Caco-2 (cell line): Measurements from ENCODE around the gene TTC33. TPM values are rescaled to one million over a fixed set of nuclear protein-coding genes. Genes with fewer than 3 reads are reported as not detected.

ENCODE experiments used
- BruUV-seq: library from RNA; stranded (reverse); fragments of 400-500 nt; replicated peaks from 2 replicates; lab custom pipeline; 2021; lab: Mats Ljungman, UMichigan
- CTCF ChIA-PET: fragments of 300-600 bp; sonication (Branson Sonifier 250); formaldehyde crosslinking; loops from one replicate; lab custom pipeline; 2022; ENCODE audit warnings: antibody characterized with exemption; lab: Charles Lee
- POLR2A ChIA-PET: fragments of 300-600 bp; sonication (Branson Sonifier 250); formaldehyde crosslinking; loops from one replicate; lab custom pipeline; 2022; ENCODE audit warnings: antibody characterized with exemption; lab: Charles Lee
- DNase-seq, 2 experiments: peaks; one replicate each; pipeline versions ENCODE4 v3.0.0 to v3.0.0-alpha.2; 2020 to 2022
- H3K27me3 ChIP-seq: replicated peaks from 2 replicates; pipeline ENCODE4 v1.6.0; 2011; ENCODE audit warnings: low read length; ENCODE audit not compliant: control insufficient read depth, insufficient read depth
- H3K36me3 ChIP-seq: 2 replicates; pipeline ENCODE4 v1.5.1; 2011; ENCODE audit warnings: low read length; ENCODE audit not compliant: control insufficient read depth, insufficient read depth
- H3K4me1 ChIP-seq: fragments of 250-450 bp; sonication (Bioruptor Pico); 2 replicates; pipeline ENCODE4 v1.5.1; 2020; ENCODE audit warnings: mild to moderate bottlenecking
- H3K4me3 ChIP-seq: 2 replicates; pipeline ENCODE4 v1.5.1; 2011; ENCODE audit warnings: low read depth, mild to moderate bottlenecking, control low read depth, low read length
- H3K9me3 ChIP-seq: fragments of 250-450 bp; sonication (Bioruptor Pico); 2 replicates; pipeline ENCODE4 v1.5.1; 2020; ENCODE audit warnings: mild to moderate bottlenecking, moderate library complexity
- H3K27ac Mint-ChIP-seq: one replicate; pipeline ENCODE4 v1.8.0; 2022; ENCODE audit warnings: mixed read lengths; ENCODE audit not compliant: unreplicated experiment
- H3K27me3 Mint-ChIP-seq: one replicate; pipeline ENCODE4 v1.8.0; 2022; ENCODE audit warnings: mixed read lengths; ENCODE audit not compliant: insufficient read depth, unreplicated experiment
- H3K36me3 Mint-ChIP-seq: one replicate; pipeline ENCODE4 v1.8.0; 2022; ENCODE audit warnings: mild to moderate bottlenecking, mixed read lengths; ENCODE audit not compliant: insufficient read depth, unreplicated experiment
- H3K4me1 Mint-ChIP-seq: one replicate; pipeline ENCODE4 v1.8.0; 2022; ENCODE audit warnings: low read depth, mixed read lengths; ENCODE audit not compliant: unreplicated experiment
- H3K4me3 Mint-ChIP-seq: one replicate; pipeline ENCODE4 v1.8.0; 2022; ENCODE audit warnings: mild to moderate bottlenecking, moderate library complexity, mixed read lengths; ENCODE audit not compliant: unreplicated experiment
- H3K9me3 Mint-ChIP-seq: one replicate; pipeline ENCODE4 v1.8.0; 2022; ENCODE audit warnings: mixed read lengths; ENCODE audit not compliant: unreplicated experiment
- intact Hi-C: fragments of 100-400 bp; cut with micrococcal nuclease; formaldehyde crosslinking; loops from one replicate; pipeline ENCODE4 v1.10.0; 2022; ENCODE audit not compliant: unreplicated experiment
- total RNA-seq: library from RNA; stranded (reverse); gene quantifications from 2 replicates; pipeline ENCODE4 v1.2.3, GENCODE V29; 2022
- TF ChIP-seq, protein P1 (sequence below), 2 experiments: fragments of 200-600 bp in 1 of 2; IDR thresholded peaks; 1 replicate in 1 of 2; 2 replicates in 1 of 2; pipeline versions ENCODE4 v1.5.1 to v1.8.0; 2011 to 2022; ENCODE audit warnings: antibody characterized with exemption in 1 of 2, control low read depth in 1 of 2, inconsistent platforms in 1 of 2, low read depth in 1 of 2, low read length in 1 of 2, mild to moderate bottlenecking in 1 of 2, moderate library complexity in 1 of 2; ENCODE audit not compliant: insufficient read depth in 1 of 2, severe bottlenecking in 1 of 2, unreplicated experiment in 1 of 2

Gene TTC33
- total RNA-seq, 1 experiment from 2014 or later, result 8.6 TPM

DNA sequence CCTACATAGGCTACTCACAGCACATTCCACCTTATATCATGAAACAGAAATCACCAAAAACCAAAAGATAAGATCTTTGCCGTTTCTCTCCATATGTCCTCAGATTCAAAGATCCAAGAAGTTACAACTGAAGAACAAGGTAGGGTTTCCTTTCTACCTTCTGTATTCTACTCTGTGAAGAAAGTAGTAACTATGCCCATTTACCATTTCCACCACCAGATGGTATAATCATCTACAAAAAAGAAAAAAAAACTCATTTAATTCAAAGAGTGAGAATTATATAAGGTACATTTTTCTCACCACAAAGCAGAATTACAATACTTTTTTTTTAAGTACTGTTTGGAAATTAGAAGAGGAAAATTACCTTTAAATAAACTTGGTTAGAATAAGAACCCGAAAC, 248.7 kb downstream of the TTC33 start:
- intact Hi-C loops, result loop anchor here (1.0 kb wide), 1 partner anchor 181 kb away; no protein-coding TSS in a partner anchor
- DNase-seq, result no peak
- Mint-ChIP-seq H3K4me1 (no peaks in the 10 kb centered on the region), H3K4me3 (no peak overlapping the region), H3K27ac (no peak overlapping the region), H3K27me3 (no peaks in the 10 kb centered on the region), H3K9me3 (no peaks in the 10 kb centered on the region), H3K36me3 (no peaks in the 10 kb centered on the region)
- H3K4me3 ChIP-seq, result no peak overlapping the region
- no peaks in the 10 kb centered on the region for H3K4me1 ChIP-seq
- H3K9me3 ChIP-seq, result no peaks in the 10 kb centered on the region
- CTCF ChIA-PET, result no interaction called here
- no TSS peak for BruUV-seq
- no peaks in the 10 kb centered on the region for H3K36me3 ChIP-seq
- TF ChIP-seq, protein P1, sequence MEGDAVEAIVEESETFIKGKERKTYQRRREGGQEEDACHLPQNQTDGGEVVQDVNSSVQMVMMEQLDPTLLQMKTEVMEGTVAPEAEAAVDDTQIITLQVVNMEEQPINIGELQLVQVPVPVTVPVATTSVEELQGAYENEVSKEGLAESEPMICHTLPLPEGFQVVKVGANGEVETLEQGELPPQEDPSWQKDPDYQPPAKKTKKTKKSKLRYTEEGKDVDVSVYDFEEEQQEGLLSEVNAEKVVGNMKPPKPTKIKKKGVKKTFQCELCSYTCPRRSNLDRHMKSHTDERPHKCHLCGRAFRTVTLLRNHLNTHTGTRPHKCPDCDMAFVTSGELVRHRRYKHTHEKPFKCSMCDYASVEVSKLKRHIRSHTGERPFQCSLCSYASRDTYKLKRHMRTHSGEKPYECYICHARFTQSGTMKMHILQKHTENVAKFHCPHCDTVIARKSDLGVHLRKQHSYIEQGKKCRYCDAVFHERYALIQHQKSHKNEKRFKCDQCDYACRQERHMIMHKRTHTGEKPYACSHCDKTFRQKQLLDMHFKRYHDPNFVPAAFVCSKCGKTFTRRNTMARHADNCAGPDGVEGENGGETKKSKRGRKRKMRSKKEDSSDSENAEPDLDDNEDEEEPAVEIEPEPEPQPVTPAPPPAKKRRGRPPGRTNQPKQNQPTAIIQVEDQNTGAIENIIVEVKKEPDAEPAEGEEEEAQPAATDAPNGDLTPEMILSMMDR (IDR thresholded peaks at IDR 0.05; ENCODE audit: insufficient read depth in 1 of 2, low read depth in 1 of 2, low read length in 1 of 2, severe bottlenecking in 1 of 2, unreplicated experiment in 1 of 2), result no peak
- POLR2A ChIA-PET, result no interaction called here
- H3K27me3 ChIP-seq, result no peaks in the 10 kb centered on the region

DNA sequence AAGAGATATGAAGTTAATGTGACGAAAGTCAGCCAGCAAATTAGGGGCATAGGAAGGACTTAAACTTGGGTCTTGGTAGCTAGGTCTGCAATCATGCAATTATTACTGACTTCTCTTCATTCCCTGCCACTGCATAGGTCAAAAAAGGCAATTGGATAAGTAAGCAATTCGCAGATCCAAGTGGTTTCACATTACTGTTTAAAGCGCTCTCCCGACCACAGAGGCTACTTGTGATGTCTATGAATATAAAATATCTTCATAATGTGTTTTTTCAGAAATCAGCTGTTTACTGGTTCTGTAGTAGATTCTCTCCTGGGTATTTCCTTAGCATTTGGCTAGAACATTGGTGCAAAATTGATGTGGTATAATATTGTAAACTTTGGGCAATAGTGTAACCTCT, 250.7 kb downstream of the TTC33 start:
- Mint-ChIP-seq H3K4me1 (no peaks in the 10 kb centered on the region), H3K36me3 (no peaks in the 10 kb centered on the region), H3K9me3 (no peaks in the 10 kb centered on the region), H3K27ac (no peak overlapping the region), H3K27me3 (no peaks in the 10 kb centered on the region), H3K4me3 (no peak overlapping the region)
- Histone ChIP-seq H3K27me3 (no peaks in the 10 kb centered on the region), H3K4me1 (no peaks in the 10 kb centered on the region), H3K9me3 (no peaks in the 10 kb centered on the region), H3K4me3 (no peak overlapping the region), H3K36me3 (no peaks in the 10 kb centered on the region)
- TF ChIP-seq, protein P1 (IDR thresholded peaks at IDR 0.05; ENCODE audit: insufficient read depth in 1 of 2, low read depth in 1 of 2, low read length in 1 of 2, severe bottlenecking in 1 of 2, unreplicated experiment in 1 of 2), result no peak
- no peak for DNase-seq
- POLR2A ChIA-PET, result no interaction called here
- CTCF ChIA-PET, result no interaction called here
- BruUV-seq, result no TSS peak
- intact Hi-C loops, result no loop called here

DNA sequence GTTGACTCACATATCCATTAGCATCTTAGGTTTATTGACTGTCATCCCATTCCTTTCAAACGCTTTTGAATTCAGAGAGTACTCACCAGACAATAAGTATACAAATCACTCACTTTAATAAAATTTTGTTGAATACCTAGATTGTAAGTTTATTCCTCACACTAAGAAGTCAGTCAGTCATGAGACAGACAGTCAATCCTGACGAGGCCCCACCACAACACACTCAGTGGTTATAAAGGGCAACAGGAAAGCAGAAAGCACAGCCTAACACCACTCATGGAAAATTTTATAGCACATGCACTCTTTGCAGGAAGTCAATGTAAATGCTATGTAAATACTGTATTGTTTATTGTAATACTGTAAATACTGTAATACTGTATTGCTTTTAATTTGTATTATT, 252.3 kb downstream of the TTC33 start:
- no peak overlapping the region for H3K4me3 Mint-ChIP-seq
- TF ChIP-seq, protein P1 (IDR thresholded peaks at IDR 0.05; ENCODE audit: insufficient read depth in 1 of 2, low read depth in 1 of 2, low read length in 1 of 2, severe bottlenecking in 1 of 2, unreplicated experiment in 1 of 2), result no peak
- no peaks in the 10 kb centered on the region for H3K27me3 ChIP-seq
- H3K27ac Mint-ChIP-seq, result no peak overlapping the region
- ChIA-PET CTCF (no interaction called here), POLR2A (no interaction called here)
- no peaks in the 10 kb centered on the region for H3K36me3 Mint-ChIP-seq
- no peaks in the 10 kb centered on the region for H3K4me1 Mint-ChIP-seq
- intact Hi-C loops, result no loop called here
- no peaks in the 10 kb centered on the region for H3K9me3 ChIP-seq
- no peaks in the 10 kb centered on the region for H3K4me1 ChIP-seq
- H3K36me3 ChIP-seq, result no peaks in the 10 kb centered on the region
- BruUV-seq, result no TSS peak
- DNase-seq, result no peak
- H3K27me3 Mint-ChIP-seq, result no peaks in the 10 kb centered on the region
- no peak overlapping the region for H3K4me3 ChIP-seq
- no peaks in the 10 kb centered on the region for H3K9me3 Mint-ChIP-seq
